Panc1 (cell line): ENCODE measurements around the gene POC1B.

Experiments
- CTCF ChIP-seq: fragments of 450-650 bp; IDR thresholded peaks from 2 replicates; pipeline ENCODE4 v1.5.1; 2017; ENCODE audit warnings: mild to moderate bottlenecking
- POLR2AphosphoS5 ChIP-seq: IDR thresholded peaks from 2 replicates; pipeline ENCODE4 v1.6.1; 2012; ENCODE audit warnings: mild to moderate bottlenecking, low read depth, low read length, moderate library complexity
- TCF7L2 ChIP-seq: IDR thresholded peaks from 2 replicates; pipeline ENCODE4 v1.6.1; 2011; ENCODE audit warnings: mild to moderate bottlenecking, low read depth, low read length, inconsistent platforms

GRCh38 chr12:89429528-89429927, 96.3 kb downstream of the POC1B start:
- no peak for TF ChIP-seq CTCF
- no peak for TF ChIP-seq POLR2AphosphoS5
- no peak for TF ChIP-seq TCF7L2
